Endothelial cell (in vitro differentiated cells): ENCODE results near the gene EPM2A. TPM values are rescaled to one million over a fixed set of nuclear protein-coding genes. Genes with fewer than 3 reads are reported as not detected.

Source experiments
- DNase-seq: peaks from one replicate; pipeline ENCODE4 v3.0.0; 2021; ENCODE audit warnings: low spot score
- H3K27ac Mint-ChIP-seq: one replicate; pipeline ENCODE4 v1.8.0; 2021; ENCODE audit warnings: mixed read lengths, inconsistent platforms; ENCODE audit not compliant: unreplicated experiment
- H3K27me3 Mint-ChIP-seq: one replicate; pipeline ENCODE4 v1.8.0; 2021; ENCODE audit warnings: mild to moderate bottlenecking, moderate library complexity, mixed read lengths, inconsistent platforms; ENCODE audit not compliant: unreplicated experiment
- H3K36me3 Mint-ChIP-seq: one replicate; pipeline ENCODE4 v1.8.0; 2021; ENCODE audit warnings: mild to moderate bottlenecking, low read depth, mixed read lengths, inconsistent platforms; ENCODE audit not compliant: unreplicated experiment
- H3K4me1 Mint-ChIP-seq: one replicate; pipeline ENCODE4 v1.8.0; 2021; ENCODE audit warnings: mild to moderate bottlenecking, mixed read lengths, inconsistent platforms; ENCODE audit not compliant: unreplicated experiment
- H3K4me3 Mint-ChIP-seq: one replicate; pipeline ENCODE4 v1.8.0; 2021; ENCODE audit warnings: mild to moderate bottlenecking, mixed read lengths, inconsistent platforms; ENCODE audit not compliant: unreplicated experiment
- H3K9me3 Mint-ChIP-seq: one replicate; pipeline ENCODE4 v1.8.0; 2021; ENCODE audit warnings: mixed read lengths, inconsistent platforms; ENCODE audit not compliant: unreplicated experiment
- total RNA-seq: library from RNA; stranded (reverse); fragmentation: NEBNext Ultra II Directional; extraction: Animal tissue kit (Norgen Biotek cat#: 25700); gene quantifications from one replicate; pipeline ENCODE4 v1.2.1, GENCODE V29; 2021; ENCODE audit not compliant: unreplicated experiment
- TF ChIP-seq, protein P1 (sequence below): fragments of 200-600 bp; sonication (generic); IDR thresholded peaks from one replicate; pipeline ENCODE4 v1.5.0; 2021; ENCODE audit warnings: antibody characterized with exemption; ENCODE audit not compliant: unreplicated experiment

Gene EPM2A
- total RNA-seq, 1 donor from 2014 or later: 6.1 TPM

DNA sequence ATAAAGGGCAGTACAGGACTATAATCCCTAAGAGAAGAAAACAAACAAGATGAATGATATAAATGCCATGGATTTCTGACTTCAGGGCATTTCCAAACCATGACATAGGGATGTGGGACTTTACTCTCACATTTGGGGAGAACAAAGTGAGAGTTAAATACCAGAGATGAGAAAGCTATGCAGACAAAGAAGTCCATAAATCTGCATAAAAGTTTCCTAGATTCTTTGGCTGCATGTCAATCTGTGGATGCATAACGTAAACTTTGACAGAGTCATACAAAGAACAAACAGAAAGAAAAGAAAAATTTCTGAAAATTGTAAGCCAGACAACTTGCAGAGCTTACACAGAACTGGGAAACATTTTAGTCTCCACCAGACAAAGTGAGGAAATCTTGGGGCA is 11.7 kb downstream of the EPM2A start:
- H3K27me3 Mint-ChIP-seq: peaks cover 1% of the 10 kb centered on the region
- H3K9me3 Mint-ChIP-seq: peaks cover 9% of the 10 kb centered on the region
- H3K4me3 Mint-ChIP-seq: no peak overlapping the region
- no peak overlapping the region for H3K27ac Mint-ChIP-seq
- DNase-seq: no peak
- TF ChIP-seq, protein P1, sequence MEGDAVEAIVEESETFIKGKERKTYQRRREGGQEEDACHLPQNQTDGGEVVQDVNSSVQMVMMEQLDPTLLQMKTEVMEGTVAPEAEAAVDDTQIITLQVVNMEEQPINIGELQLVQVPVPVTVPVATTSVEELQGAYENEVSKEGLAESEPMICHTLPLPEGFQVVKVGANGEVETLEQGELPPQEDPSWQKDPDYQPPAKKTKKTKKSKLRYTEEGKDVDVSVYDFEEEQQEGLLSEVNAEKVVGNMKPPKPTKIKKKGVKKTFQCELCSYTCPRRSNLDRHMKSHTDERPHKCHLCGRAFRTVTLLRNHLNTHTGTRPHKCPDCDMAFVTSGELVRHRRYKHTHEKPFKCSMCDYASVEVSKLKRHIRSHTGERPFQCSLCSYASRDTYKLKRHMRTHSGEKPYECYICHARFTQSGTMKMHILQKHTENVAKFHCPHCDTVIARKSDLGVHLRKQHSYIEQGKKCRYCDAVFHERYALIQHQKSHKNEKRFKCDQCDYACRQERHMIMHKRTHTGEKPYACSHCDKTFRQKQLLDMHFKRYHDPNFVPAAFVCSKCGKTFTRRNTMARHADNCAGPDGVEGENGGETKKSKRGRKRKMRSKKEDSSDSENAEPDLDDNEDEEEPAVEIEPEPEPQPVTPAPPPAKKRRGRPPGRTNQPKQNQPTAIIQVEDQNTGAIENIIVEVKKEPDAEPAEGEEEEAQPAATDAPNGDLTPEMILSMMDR: no peak
- peaks cover 3% of the 10 kb centered on the region for H3K36me3 Mint-ChIP-seq
- no peaks in the 10 kb centered on the region for H3K4me1 Mint-ChIP-seq

GRCh38 chr6:145722190-145722589 is 13.1 kb downstream of the EPM2A start:
- Mint-ChIP-seq H3K4me1 (no peaks in the 10 kb centered on the region), H3K27ac (no peak overlapping the region), H3K36me3 (no peaks in the 10 kb centered on the region), H3K27me3 (peaks cover 1% of the 10 kb centered on the region), H3K9me3 (no peaks in the 10 kb centered on the region), H3K4me3 (no peak overlapping the region)
- DNase-seq: no peak
- TF ChIP-seq, protein P1: no peak

- Mint-ChIP-seq H3K9me3 (no peaks in the 10 kb centered on the region), H3K27me3 (no peaks in the 10 kb centered on the region), H3K27ac (no peak overlapping the region), H3K4me1 (no peaks in the 10 kb centered on the region), H3K4me3 (no peak overlapping the region), H3K36me3 (peaks cover 4% of the 10 kb centered on the region)
- TF ChIP-seq, protein P1: no peak
- no peak for DNase-seq
Measured at GRCh38 chr6:145721144-145721543, 14.2 kb downstream of the EPM2A start.

- H3K36me3 Mint-ChIP-seq: peaks cover 13% of the 10 kb centered on the region
- no peak for DNase-seq
- TF ChIP-seq, protein P1: no peak
- H3K4me3 Mint-ChIP-seq: no peak overlapping the region
- no peaks in the 10 kb centered on the region for H3K4me1 Mint-ChIP-seq
- peaks cover 12% of the 10 kb centered on the region for H3K9me3 Mint-ChIP-seq
- H3K27me3 Mint-ChIP-seq: no peaks in the 10 kb centered on the region
- no peak overlapping the region for H3K27ac Mint-ChIP-seq
Measured at GRCh38 chr6:145715426-145715825, 19.9 kb downstream of the EPM2A start.

GRCh38 chr6:145714731-145715130 is 20.6 kb downstream of the EPM2A start:
- no peaks in the 10 kb centered on the region for H3K4me1 Mint-ChIP-seq
- H3K4me3 Mint-ChIP-seq: no peak overlapping the region
- no peaks in the 10 kb centered on the region for H3K27me3 Mint-ChIP-seq
- peaks cover 13% of the 10 kb centered on the region for H3K36me3 Mint-ChIP-seq
- no peak overlapping the region for H3K27ac Mint-ChIP-seq
- DNase-seq: no peak
- peaks cover 12% of the 10 kb centered on the region for H3K9me3 Mint-ChIP-seq
- TF ChIP-seq, protein P1: no peak
